Measurements from ENCODE around the gene PRR7.

DNA sequence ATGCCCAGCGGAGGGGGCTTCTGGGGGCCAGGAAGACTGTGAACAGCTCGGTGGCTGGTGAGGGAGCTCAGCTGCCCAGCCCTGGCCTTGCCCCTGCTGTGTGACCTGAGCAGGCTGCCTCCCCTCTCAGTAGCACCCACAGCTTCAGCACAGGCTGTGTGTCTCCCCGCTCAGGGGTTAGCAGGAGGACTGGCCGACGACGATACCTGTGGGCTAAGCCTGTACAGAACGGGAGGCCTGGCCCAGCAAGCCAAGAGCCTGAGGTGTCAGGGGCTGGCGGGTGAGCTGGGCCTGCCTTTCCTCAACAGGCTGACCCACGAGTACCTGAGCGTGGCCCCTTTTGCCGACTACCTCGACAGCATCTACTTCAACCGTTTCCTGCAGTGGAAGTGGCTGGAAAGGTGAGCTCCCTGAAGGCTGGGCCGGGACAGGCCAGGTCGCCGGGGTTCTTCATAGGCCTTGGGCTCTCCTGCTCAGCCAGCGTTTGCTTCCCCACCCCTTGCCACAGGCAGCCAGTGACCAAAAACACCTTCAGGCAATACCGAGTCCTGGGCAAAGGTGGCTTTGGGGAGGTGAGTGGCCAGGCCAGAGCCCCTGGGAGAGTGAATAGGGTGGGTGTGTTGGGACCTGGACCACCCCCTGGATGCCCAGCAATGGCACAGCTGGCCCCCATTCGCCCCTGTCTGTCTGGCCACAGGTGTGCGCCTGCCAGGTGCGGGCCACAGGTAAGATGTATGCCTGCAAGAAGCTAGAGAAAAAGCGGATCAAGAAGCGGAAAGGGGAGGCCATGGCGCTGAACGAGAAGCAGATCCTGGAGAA lies 13.6 kb upstream of the PRR7 start:
- TF ChIP-seq, protein P1, sequence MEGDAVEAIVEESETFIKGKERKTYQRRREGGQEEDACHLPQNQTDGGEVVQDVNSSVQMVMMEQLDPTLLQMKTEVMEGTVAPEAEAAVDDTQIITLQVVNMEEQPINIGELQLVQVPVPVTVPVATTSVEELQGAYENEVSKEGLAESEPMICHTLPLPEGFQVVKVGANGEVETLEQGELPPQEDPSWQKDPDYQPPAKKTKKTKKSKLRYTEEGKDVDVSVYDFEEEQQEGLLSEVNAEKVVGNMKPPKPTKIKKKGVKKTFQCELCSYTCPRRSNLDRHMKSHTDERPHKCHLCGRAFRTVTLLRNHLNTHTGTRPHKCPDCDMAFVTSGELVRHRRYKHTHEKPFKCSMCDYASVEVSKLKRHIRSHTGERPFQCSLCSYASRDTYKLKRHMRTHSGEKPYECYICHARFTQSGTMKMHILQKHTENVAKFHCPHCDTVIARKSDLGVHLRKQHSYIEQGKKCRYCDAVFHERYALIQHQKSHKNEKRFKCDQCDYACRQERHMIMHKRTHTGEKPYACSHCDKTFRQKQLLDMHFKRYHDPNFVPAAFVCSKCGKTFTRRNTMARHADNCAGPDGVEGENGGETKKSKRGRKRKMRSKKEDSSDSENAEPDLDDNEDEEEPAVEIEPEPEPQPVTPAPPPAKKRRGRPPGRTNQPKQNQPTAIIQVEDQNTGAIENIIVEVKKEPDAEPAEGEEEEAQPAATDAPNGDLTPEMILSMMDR (conservative IDR thresholded peaks at IDR 0.05; ENCODE audit: low read depth, low read length): no peak
- TF ChIP-seq EZH2 (IDR thresholded peaks at IDR 0.05; ENCODE audit: low read length, unreplicated experiment): no peak
- no peak for TF ChIP-seq EZH2phosphoT487 (IDR thresholded peaks at IDR 0.05; ENCODE audit: borderline replicate concordance, low read length)
